ENCODE measurements around the gene GRWD1. TPM values are rescaled to one million over a fixed set of nuclear protein-coding genes. Genes with fewer than 3 reads are reported as not detected.

Gene GRWD1
- polyA plus RNA-seq, 2 of the 4 experiments (the other 2 are of a cell fraction), result 48.1 to 87.0 TPM

GRCh38 chr19:48405850-48406249 is 39.9 kb upstream of the GRWD1 start:
- FAIRE-seq (no peak), ATAC-seq (peak in 1 of 2 experiments; percentile 27; a peak in 3 of 6 replicates), DNase-seq (ENCODE audit: low read depth in 1 of 2, low spot score in 1 of 2) (peak in 1 of 2 experiments; percentile 67)
- no peak overlapping the region for H3K4me3 ChIP-seq
- no peak overlapping the region for H3K27ac ChIP-seq
- no peak for TF ChIP-seq BCL3 (IDR thresholded peaks at IDR 0.05)
- no peak for TF ChIP-seq HES2 (IDR thresholded peaks at IDR 0.05)
- TF ChIP-seq CHD4 (IDR thresholded peaks at IDR 0.05; ENCODE audit: borderline replicate concordance), result no peak
- TF ChIP-seq CEBPB (IDR thresholded peaks at IDR 0.05), result 0 out of 4 replicates have a peak, but pooled peaks of 1 of the 2 experiments have one; percentile 3
- TF ChIP-seq HOXB5 (CRISPR knock-in tag; IDR thresholded peaks at IDR 0.05), result no peak
- TF ChIP-seq MYC (IDR thresholded peaks at IDR 0.05; ENCODE audit: borderline replicate concordance, low read length), result no peak
- no peak for TF ChIP-seq ZFP36 (IDR thresholded peaks at IDR 0.05; ENCODE audit: borderline replicate concordance, partially characterized antibody)
- no peak for TF ChIP-seq KDM1A (IDR thresholded peaks at IDR 0.05; ENCODE audit: low read depth)
- H3K4me1 ChIP-seq, result no peaks in the 10 kb centered on the region
- ChIA-PET POLR2A (no interaction called here), CTCF (interaction anchor here (0.7 to 8.2 kb wide), 7 partner anchors 8 to 178 kb away, joined by 3 to 41 read pairs (median 3); partner anchors contain the start of gene KDELR1)
- 80% methylated on average over 13 of the region's 13 CpGs for WGBS (ENCODE audit: missing lambda C conversion rate)
- no peak overlapping the region for H3K4me2 ChIP-seq
- H3K9me3 ChIP-seq, result no peaks in the 10 kb centered on the region

GRCh38 chr19:48413879-48414587 is 31.8 kb upstream of the GRWD1 start:
- peak overlapping the region; percentile 33 for H3K4me2 ChIP-seq
- H3K4me1 ChIP-seq, result peaks cover 13% of the 10 kb centered on the region
- H3K27ac ChIP-seq, result peak overlapping the region; percentile 27 to 77; a peak in 4 of 6 replicates
- DNase-seq (ENCODE audit: low read depth in 1 of 2, low spot score in 1 of 2), result peak in 1 of 2 experiments; percentile 76
- ATAC-seq, result peak; percentile 35 to 65; a peak in 4 of 6 replicates
- no peak for TF ChIP-seq FOSL2 (IDR thresholded peaks at IDR 0.05)
- TF ChIP-seq FOSL2 (CRISPR knock-in tag; IDR thresholded peaks at IDR 0.05), result peak; percentile 60
- TF ChIP-seq CTCF (IDR thresholded peaks at IDR 0.05), result no peak
- H3K9me3 ChIP-seq, result no peaks in the 10 kb centered on the region
- WGBS (ENCODE audit: missing lambda C conversion rate), result 79% methylated on average over 24 of the region's 24 CpGs
- FAIRE-seq, result no peak
- CTCF ChIA-PET, result interaction anchor here (0.6 to 2.5 kb wide), 7 partner anchors 8 to 195 kb away, joined by 3 to 8 read pairs (median 4); partner anchors contain the start of genes GRWD1 and KDELR1
- POLR2A ChIA-PET, result interaction anchor here (0.9 to 1.2 kb wide), 2 partner anchors 14 to 31 kb away, joined by 3 read pairs; no protein-coding TSS in a partner anchor
- no peak overlapping the region for H3K4me3 ChIP-seq

- FAIRE-seq (no peak), DNase-seq (ENCODE audit: low read depth in 1 of 2, low spot score in 1 of 2) (peak in 1 of 2 experiments; percentile 93), ATAC-seq (peak; percentile 55 to 78)
- Histone ChIP-seq H3K4me3 (no peak overlapping the region), H3K4me1 (peaks cover 13% of the 10 kb centered on the region), H3K9me3 (no peaks in the 10 kb centered on the region), H3K27ac (no peak overlapping the region), H3K4me2 (no peak overlapping the region)
- ChIA-PET CTCF (interaction anchor here (1.6 to 3.3 kb wide), 3 partner anchors 24 to 193 kb away, joined by 5 to 21 read pairs (median 8); partner anchors contain the start of genes GRWD1 and KDELR1), POLR2A (no interaction called here)
- WGBS (ENCODE audit: missing lambda C conversion rate), result 75% methylated on average over 8 of the region's 14 CpGs
- TF ChIP-seq USF2 (IDR thresholded peaks at IDR 0.05) (no peak), MAX (IDR thresholded peaks at IDR 0.05) (no peak), RARB (CRISPR knock-in tag; IDR thresholded peaks at IDR 0.05) (no peak), NFE2L2 (conservative IDR thresholded peaks at IDR 0.05; ENCODE audit: low read length) (no peak), KDM5A (IDR thresholded peaks at IDR 0.05) (no peak), ELK1 (IDR thresholded peaks at IDR 0.05; ENCODE audit: low read depth, low read length) (no peak), HDAC2 (IDR thresholded peaks at IDR 0.05) (no peak), FOSL2 (IDR thresholded peaks at IDR 0.05) (no peak), FOSL2 (CRISPR knock-in tag; IDR thresholded peaks at IDR 0.05) (no peak), CBX2 (IDR thresholded peaks at IDR 0.05; ENCODE audit: borderline replicate concordance, low read depth) (no peak), HMGXB4 (CRISPR knock-in tag; IDR thresholded peaks at IDR 0.05; ENCODE audit: borderline replicate concordance) (no peak), MAZ (IDR thresholded peaks at IDR 0.05; ENCODE audit: borderline replicate concordance, low read depth, low read length) (no peak), ZNF302 (CRISPR knock-in tag; IDR thresholded peaks at IDR 0.05) (no peak), CHD4 (IDR thresholded peaks at IDR 0.05; ENCODE audit: borderline replicate concordance) (no peak), GATA3 (IDR thresholded peaks at IDR 0.05; ENCODE audit: borderline replicate concordance) (no peak), HOXB13 (CRISPR knock-in tag; IDR thresholded peaks at IDR 0.05; ENCODE audit: low read depth) (no peak), ZFP36 (IDR thresholded peaks at IDR 0.05; ENCODE audit: borderline replicate concordance, partially characterized antibody) (no peak), POLR2AphosphoS2 (conservative IDR thresholded peaks at IDR 0.05; ENCODE audit: low read length) (no peak)
These were observed 30.4 kb upstream of the GRWD1 start for GRCh38 chr19:48415395-48415794.
